ENCODE measurements around the gene ZNF587.
"Not testable (repeated sequence)": the region's sequence is repeated elsewhere in the genome, so short reads cannot be mapped to it uniquely, and the experiment has no call there.

Gene ZNF587

GRCh38 chr19:57890706-57891105 is 41.0 kb downstream of the ZNF587 start:
- peaks cover 14% of the 10 kb centered on the region for H3K4me1 ChIP-seq (ENCODE audit: insufficient read depth, low read length)
- not testable (repeated sequence) for H3K27ac ChIP-seq (ENCODE audit: low read depth, low read length); H3K9ac ChIP-seq (ENCODE audit: low read depth, low read length); H3K4me3 ChIP-seq (ENCODE audit: low read length); H3K9me3 ChIP-seq (ENCODE audit: insufficient read depth, low read depth, low read length); H3K27me3 ChIP-seq (ENCODE audit: insufficient read depth, low read length); H3K36me3 ChIP-seq (ENCODE audit: insufficient read depth, low read length)
- WGBS, result 87% methylated on average over 3 of the region's 3 CpGs

- no peak overlapping the region for H3K4me3 ChIP-seq (ENCODE audit: low read length)
- 95% methylated on average over 5 of the region's 5 CpGs for WGBS
- H3K27ac ChIP-seq (ENCODE audit: low read depth, low read length), result no peak overlapping the region
- no peaks in the 10 kb centered on the region for H3K36me3 ChIP-seq (ENCODE audit: insufficient read depth, low read length)
- H3K27me3 ChIP-seq (ENCODE audit: insufficient read depth, low read length), result no peaks in the 10 kb centered on the region
- H3K9me3 ChIP-seq (ENCODE audit: insufficient read depth, low read depth, low read length), result no peaks in the 10 kb centered on the region
- no peak overlapping the region for H3K9ac ChIP-seq (ENCODE audit: low read depth, low read length)
- H3K4me1 ChIP-seq (ENCODE audit: insufficient read depth, low read length), result no peaks in the 10 kb centered on the region
These were observed 50.7 kb downstream of the ZNF587 start for GRCh38 chr19:57900311-57900710.

- WGBS, result 85% methylated on average over 7 of the region's 7 CpGs
- H3K4me1 ChIP-seq (ENCODE audit: insufficient read depth, low read length), result no peaks in the 10 kb centered on the region
- no peak overlapping the region for H3K9ac ChIP-seq (ENCODE audit: low read depth, low read length)
- H3K27ac ChIP-seq (ENCODE audit: low read depth, low read length), result no peak overlapping the region
- no peak overlapping the region for H3K4me3 ChIP-seq (ENCODE audit: low read length)
- H3K36me3 ChIP-seq (ENCODE audit: insufficient read depth, low read length), result peaks cover 19% of the 10 kb centered on the region
- H3K27me3 ChIP-seq (ENCODE audit: insufficient read depth, low read length), result no peaks in the 10 kb centered on the region
- no peaks in the 10 kb centered on the region for H3K9me3 ChIP-seq (ENCODE audit: insufficient read depth, low read depth, low read length)
These were observed 54.0 kb downstream of the ZNF587 start for GRCh38 chr19:57903618-57904184.

GRCh38 chr19:57905258-57905657 is 55.6 kb downstream of the ZNF587 start:
- 97% methylated on average over 3 of the region's 6 CpGs for WGBS
- no peaks in the 10 kb centered on the region for H3K4me1 ChIP-seq (ENCODE audit: insufficient read depth, low read length)
- no peak overlapping the region for H3K9ac ChIP-seq (ENCODE audit: low read depth, low read length)
- H3K4me3 ChIP-seq (ENCODE audit: low read length), result no peak overlapping the region
- no peak overlapping the region for H3K27ac ChIP-seq (ENCODE audit: low read depth, low read length)
- peaks cover 25% of the 10 kb centered on the region for H3K36me3 ChIP-seq (ENCODE audit: insufficient read depth, low read length)
- H3K9me3 ChIP-seq (ENCODE audit: insufficient read depth, low read depth, low read length), result no peaks in the 10 kb centered on the region
- no peaks in the 10 kb centered on the region for H3K27me3 ChIP-seq (ENCODE audit: insufficient read depth, low read length)

- WGBS, result 98% methylated on average over 3 of the region's 3 CpGs
- Histone ChIP-seq H3K4me1 (ENCODE audit: insufficient read depth, low read length) (no peaks in the 10 kb centered on the region), H3K4me3 (ENCODE audit: low read length) (no peak overlapping the region), H3K27me3 (ENCODE audit: insufficient read depth, low read length) (no peaks in the 10 kb centered on the region), H3K9ac (ENCODE audit: low read depth, low read length) (no peak overlapping the region), H3K9me3 (ENCODE audit: insufficient read depth, low read depth, low read length) (no peaks in the 10 kb centered on the region), H3K27ac (ENCODE audit: low read depth, low read length) (no peak overlapping the region), H3K36me3 (ENCODE audit: insufficient read depth, low read length) (peaks cover 40% of the 10 kb centered on the region)
These were observed 57.7 kb downstream of the ZNF587 start for GRCh38 chr19:57907394-57907793.

GRCh38 chr19:57914531-57914930 is 64.9 kb downstream of the ZNF587 start:
- Histone ChIP-seq H3K9me3 (ENCODE audit: insufficient read depth, low read depth, low read length) (no peaks in the 10 kb centered on the region), H3K9ac (ENCODE audit: low read depth, low read length) (no peak overlapping the region), H3K36me3 (ENCODE audit: insufficient read depth, low read length) (peaks cover 43% of the 10 kb centered on the region), H3K27me3 (ENCODE audit: insufficient read depth, low read length) (no peaks in the 10 kb centered on the region), H3K27ac (ENCODE audit: low read depth, low read length) (no peak overlapping the region), H3K4me1 (ENCODE audit: insufficient read depth, low read length) (peaks cover 5% of the 10 kb centered on the region; the same call in 1 of the 2 replicates), H3K4me3 (ENCODE audit: low read length) (no peak overlapping the region)
- 89% methylated on average over 3 of the region's 3 CpGs for WGBS

All from HUES64 (cell line).